KBM-7 (cell line): Measurements from ENCODE around the gene A2M.

Source experiments
- DNase-seq: peaks from one replicate; pipeline ENCODE4 v3.0.0-alpha.2; 2015
- in situ Hi-C: fragments of 300-500 bp; cut with MboI; formaldehyde crosslinking; loops from 2 replicates; pipeline ENCODE4 v1.14.3; 2020; ENCODE audit warnings: low sequenced_read_pairs, low pct_unique_long_range_greater_than_20kb, mixed read lengths

A2M gene

GRCh38 chr12:9024512-9024911 lies 91.2 kb downstream of the A2M start:
- no peak for DNase-seq
- in situ Hi-C loops = no loop called here

GRCh38 chr12:9022592-9022991 lies 93.1 kb downstream of the A2M start:
- in situ Hi-C loops = no loop called here
- DNase-seq = no peak
